AG09309 (cell line): ENCODE measurements around the gene BRD1.

Experiments
- DNase-seq: peaks from one replicate; pipeline ENCODE4 v3.0.0-alpha.2; 2010; ENCODE audit warnings: low read depth
- H3K4me3 ChIP-seq: 2 replicates; pipeline ENCODE4 v1.5.1; 2011; ENCODE audit warnings: mild to moderate bottlenecking, low read depth, low read length, moderate library complexity; ENCODE audit not compliant: control insufficient read depth
- CTCF ChIP-seq: IDR thresholded peaks from 2 replicates; pipeline ENCODE4 v1.5.1; 2011; ENCODE audit warnings: mild to moderate bottlenecking, low read depth, low read length, inconsistent platforms; ENCODE audit not compliant: insufficient read depth, control insufficient read depth; ENCODE audit errors: missing control alignments

The BRD1 gene

GRCh38 chr22:49810363-49811019 lies 17.2 kb downstream of the BRD1 start:
- no peak overlapping the region for H3K4me3 ChIP-seq
- DNase-seq = no peak
- TF ChIP-seq CTCF = no peak

GRCh38 chr22:49807780-49808708 lies 19.6 kb downstream of the BRD1 start:
- TF ChIP-seq CTCF = no peak
- H3K4me3 ChIP-seq = no peak overlapping the region
- no peak for DNase-seq

GRCh38 chr22:49807129-49807528 lies 20.5 kb downstream of the BRD1 start:
- DNase-seq = no peak

GRCh38 chr22:49803737-49804375 lies 23.8 kb downstream of the BRD1 start:
- no peak for DNase-seq
- H3K4me3 ChIP-seq = no peak overlapping the region
- no peak for TF ChIP-seq CTCF

More at GRCh38 chr22:49807129-49807528, 20.5 kb downstream of the BRD1 start:
- TF ChIP-seq CTCF = no peak
- H3K4me3 ChIP-seq = no peak overlapping the region

GRCh38 chr22:49803134-49803533 lies 24.5 kb downstream of the BRD1 start:
- H3K4me3 ChIP-seq = no peak overlapping the region
- no peak for TF ChIP-seq CTCF
- DNase-seq = no peak

GRCh38 chr22:49801391-49802060 lies 26.1 kb downstream of the BRD1 start:
- TF ChIP-seq CTCF = no peak
- no peak for DNase-seq
- H3K4me3 ChIP-seq = no peak overlapping the region
